IPS DF 6.9 (cell line): ENCODE data around the gene C2orf74.
"Not testable (repeated sequence)": the region's sequence is repeated elsewhere in the genome, so short reads cannot be mapped to it uniquely, and the experiment has no call there.

ENCODE experiments used
- DNase-seq: peaks from one replicate; pipeline ENCODE4 v3.0.0-alpha.2; 2013; ENCODE audit warnings: low read depth, low spot score
- H3K27ac ChIP-seq: one replicate; pipeline ENCODE4 v1.5.1; 2013; ENCODE audit warnings: low read length, control low read depth
- H3K27me3 ChIP-seq: 2 replicates; pipeline ENCODE4 v1.6.1; 2013; ENCODE audit warnings: mild to moderate bottlenecking, low read length; ENCODE audit not compliant: control insufficient read depth, insufficient read depth
- H3K36me3 ChIP-seq: 2 replicates; pipeline ENCODE4 v1.6.1; 2013; ENCODE audit warnings: low read length; ENCODE audit not compliant: control insufficient read depth, insufficient read depth
- H3K4me1 ChIP-seq: 2 replicates; pipeline ENCODE4 v1.6.1; 2013; ENCODE audit warnings: low read length; ENCODE audit not compliant: control insufficient read depth, insufficient read depth
- H3K4me3 ChIP-seq: 2 replicates; pipeline ENCODE4 v1.5.1; 2013; ENCODE audit warnings: mild to moderate bottlenecking, low read length
- H3K9me3 ChIP-seq: 2 replicates; pipeline ENCODE4 v1.6.1; 2013; ENCODE audit warnings: low read length, inconsistent platforms; ENCODE audit not compliant: control insufficient read depth, insufficient read depth
- WGBS: extraction: QIAGEN DNeasy Blood & Tissue Kit; methylation state at CpG from one replicate; pipeline ENCODE4 v1.1.7; 2013; ENCODE audit warnings: mixed read lengths, missing lambda C conversion rate; ENCODE audit not compliant: insufficient read length, insufficient coverage; 5-methylcytosine and 5-hydroxymethylcytosine counted together

The C2orf74 gene

GRCh38 chr2:61144697-61145268, 17.2 kb upstream of the C2orf74 start:
- H3K4me3 ChIP-seq: peak overlapping the region; percentile 26; the same call in 1 of the 2 replicates
- no CpG with 5 or more reads among the region's 31 CpGs for WGBS
- no peak overlapping the region for H3K27ac ChIP-seq
- no peaks in the 10 kb centered on the region for H3K9me3 ChIP-seq
- H3K27me3 ChIP-seq: no peaks in the 10 kb centered on the region
- H3K4me1 ChIP-seq: no peaks in the 10 kb centered on the region
- H3K36me3 ChIP-seq: peaks cover under 1% of the 10 kb centered on the region; the same call in 1 of the 2 replicates
- DNase-seq: peak; percentile 99

- no peaks in the 10 kb centered on the region for H3K27me3 ChIP-seq
- no peaks in the 10 kb centered on the region for H3K9me3 ChIP-seq
- no peak overlapping the region for H3K27ac ChIP-seq
- no peak for DNase-seq
- no peak overlapping the region for H3K4me3 ChIP-seq
- H3K4me1 ChIP-seq: no peaks in the 10 kb centered on the region
- peaks cover 3% of the 10 kb centered on the region; the same call in 1 of the 2 replicates for H3K36me3 ChIP-seq
- WGBS: no CpG with 5 or more reads among the region's 2 CpGs
These were observed 16.0 kb upstream of the C2orf74 start for GRCh38 chr2:61145990-61146389.

- not testable (repeated sequence) for DNase-seq, H3K9me3 ChIP-seq, H3K27me3 ChIP-seq, H3K4me3 ChIP-seq, H3K4me1 ChIP-seq, H3K27ac ChIP-seq, H3K36me3 ChIP-seq
- no CpG with 5 or more reads among the region's 5 CpGs for WGBS
These were observed 13.9 kb upstream of the C2orf74 start for GRCh38 chr2:61148091-61148490.

- Histone ChIP-seq H3K4me1 (no peaks in the 10 kb centered on the region), H3K4me3 (no peak overlapping the region), H3K27ac (no peak overlapping the region), H3K36me3 (peaks cover 3% of the 10 kb centered on the region; the same call in 1 of the 2 replicates), H3K9me3 (no peaks in the 10 kb centered on the region), H3K27me3 (no peaks in the 10 kb centered on the region)
- no peak for DNase-seq
- WGBS: 100% methylated on average over 1 of the region's 6 CpGs
These were observed 12.9 kb upstream of the C2orf74 start for GRCh38 chr2:61149074-61149473.

- no CpG with 5 or more reads among the region's 1 CpG for WGBS
- Histone ChIP-seq H3K27ac (no peak overlapping the region), H3K9me3 (no peaks in the 10 kb centered on the region), H3K27me3 (no peaks in the 10 kb centered on the region), H3K4me3 (no peak overlapping the region), H3K4me1 (no peaks in the 10 kb centered on the region), H3K36me3 (peaks cover 3% of the 10 kb centered on the region; the same call in 1 of the 2 replicates)
- no peak for DNase-seq
These were observed 10.6 kb upstream of the C2orf74 start for GRCh38 chr2:61151436-61151835.

- Histone ChIP-seq H3K27ac (no peak overlapping the region), H3K36me3 (no peaks in the 10 kb centered on the region), H3K4me3 (no peak overlapping the region), H3K4me1 (no peaks in the 10 kb centered on the region), H3K9me3 (no peaks in the 10 kb centered on the region), H3K27me3 (no peaks in the 10 kb centered on the region)
- no peak for DNase-seq
- no CpG with 5 or more reads among the region's 5 CpGs for WGBS
These were observed 4.5 kb upstream of the C2orf74 start for GRCh38 chr2:61157371-61158003.

- no peaks in the 10 kb centered on the region for H3K27me3 ChIP-seq
- no peaks in the 10 kb centered on the region for H3K4me1 ChIP-seq
- H3K9me3 ChIP-seq: no peaks in the 10 kb centered on the region
- no CpG with 5 or more reads among the region's 3 CpGs for WGBS
- DNase-seq: no peak
- H3K36me3 ChIP-seq: no peaks in the 10 kb centered on the region
- H3K4me3 ChIP-seq: no peak overlapping the region
- H3K27ac ChIP-seq: no peak overlapping the region
These were observed 3.5 kb upstream of the C2orf74 start for GRCh38 chr2:61158356-61158955.

- Histone ChIP-seq H3K9me3 (no peaks in the 10 kb centered on the region), H3K4me1 (no peaks in the 10 kb centered on the region), H3K27me3 (no peaks in the 10 kb centered on the region), H3K36me3 (0 out of 2 replicates have a peak, but pooled peaks cover 4% of the 10 kb centered on the region), H3K4me3 (no peak overlapping the region), H3K27ac (no peak overlapping the region)
- DNase-seq: no peak
- WGBS: no CpG with 5 or more reads among the region's 5 CpGs
These were observed 733 bp downstream of the C2orf74 start for GRCh38 chr2:61162721-61163120.

GRCh38 chr2:61165082-61165481, 3.1 kb downstream of the C2orf74 start:
- not testable (repeated sequence) for H3K27ac ChIP-seq, H3K4me3 ChIP-seq, H3K36me3 ChIP-seq, H3K9me3 ChIP-seq, H3K27me3 ChIP-seq, DNase-seq, H3K4me1 ChIP-seq
- WGBS: no CpG with 5 or more reads among the region's 7 CpGs

- no peaks in the 10 kb centered on the region for H3K4me1 ChIP-seq
- H3K36me3 ChIP-seq: 0 out of 2 replicates have a peak, but pooled peaks cover 4% of the 10 kb centered on the region
- H3K27me3 ChIP-seq: no peaks in the 10 kb centered on the region
- no peaks in the 10 kb centered on the region for H3K9me3 ChIP-seq
- H3K4me3 ChIP-seq: no peak overlapping the region
- no CpG with 5 or more reads among the region's 3 CpGs for WGBS
- no peak for DNase-seq
- no peak overlapping the region for H3K27ac ChIP-seq
These were observed 4.0 kb downstream of the C2orf74 start for GRCh38 chr2:61165946-61166345.
